ENCODE data around the gene ZBTB32. TPM values are rescaled to one million over a fixed set of nuclear protein-coding genes. Genes with fewer than 3 reads are reported as not detected.

Gene ZBTB32
- total and polyA plus RNA-seq, 2 of the 8 experiments (the other 6 are each of a cell fraction or from before 2014, with no cell fraction given), result 0.11 to 0.50 TPM

DNA sequence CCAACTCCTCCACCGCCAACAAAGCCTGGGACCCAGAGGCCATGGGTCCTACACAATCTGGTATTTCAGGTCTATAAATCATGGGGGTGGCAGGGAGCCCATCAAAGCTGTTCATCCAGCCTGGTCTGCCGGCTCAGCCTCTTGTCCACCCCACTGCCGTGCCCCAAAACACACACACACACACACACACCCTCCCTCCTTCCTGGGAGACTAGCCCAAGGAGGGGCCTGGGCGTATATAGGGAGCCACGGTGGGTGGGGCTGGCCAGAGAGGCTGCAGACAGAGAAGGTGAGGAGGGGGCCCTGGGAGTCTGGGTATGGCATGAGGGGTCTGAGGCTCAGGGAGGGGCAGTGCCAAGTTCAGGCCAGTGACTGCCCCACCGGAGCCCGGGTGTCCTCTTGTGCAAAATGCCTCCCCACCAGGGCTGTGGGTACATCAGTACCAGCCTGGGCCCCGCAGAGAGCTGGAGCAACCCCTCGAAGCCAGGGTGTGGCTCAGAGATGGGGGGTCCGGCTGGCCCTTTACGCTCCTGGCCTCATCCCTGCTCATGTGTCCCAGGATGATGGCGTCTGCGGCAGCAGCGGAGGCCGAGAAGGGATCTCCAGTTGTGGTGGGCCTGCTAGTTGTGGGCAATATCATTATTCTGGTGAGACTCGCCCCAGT lies 38.0 kb upstream of the ZBTB32 start, which contains the start of gene UPK1A:
UPK1A (plus strand) TSS at position 267 of the 663 bp plus-strand sequence; CDS start at position 563, 296 bp downstream.
- Histone ChIP-seq H4K8ac (ENCODE audit: extremely low read depth, insufficient read depth, low read length) (no peak within 1 kb of the TSS; the same call in 1 of the 2 replicates), H4K20me1 (replicated peaks in 1 of 2; ENCODE audit: control insufficient read depth in 1 of 2, insufficient read depth in 2 of 2, low read length in 2 of 2) (no peaks in the 10 kb centered on the region), H3K18ac (ENCODE audit: extremely low read depth, low read length) (no peak within 1 kb of the TSS), H3K79me2 (ENCODE audit: control insufficient read depth in 1 of 2, insufficient read depth in 2 of 2, low read length in 2 of 2) (no peaks in the 10 kb centered on the region), H3K14ac (ENCODE audit: insufficient read length) (no peak within 1 kb of the TSS), H4K91ac (replicated peaks; ENCODE audit: insufficient read length, low read length) (no peak within 1 kb of the TSS), H4K5ac (ENCODE audit: insufficient read length, low read depth, low read length) (no peak within 1 kb of the TSS), H3K4me2 (ENCODE audit: insufficient read depth in 1 of 2, low read depth in 2 of 2, low read length in 2 of 2) (no peak within 1 kb of the TSS), H3K4me3 (ENCODE audit: extremely low read depth in 1 of 4, insufficient read depth in 2 of 4, low read depth in 3 of 4, low read length in 4 of 4) (no peak within 1 kb of the TSS), H2BK15ac (ENCODE audit: low read length) (no peak within 1 kb of the TSS), H3K36me3 (ENCODE audit: control insufficient read depth in 2 of 4, insufficient read depth in 4 of 4, low read length in 3 of 4) (no peaks in the 10 kb centered on the region), H2BK120ac (replicated peaks; ENCODE audit: low read depth, low read length) (no peak within 1 kb of the TSS), H3K9ac (replicated peaks in 1 of 4; ENCODE audit: extremely low read depth in 1 of 4, low read depth in 3 of 4, low read length in 3 of 4) (no peak within 1 kb of the TSS), H2BK20ac (ENCODE audit: low read length) (no peak within 1 kb of the TSS), H2BK12ac (ENCODE audit: low read depth, low read length) (no peak within 1 kb of the TSS), H3K23ac (ENCODE audit: insufficient read length) (no peak within 1 kb of the TSS), H3K79me1 (ENCODE audit: low read depth, low read length) (no peaks in the 10 kb centered on the region; the same call in 1 of the 2 replicates), H2AFZ (ENCODE audit: low read length) (no peak within 1 kb of the TSS), H3K27me3 (replicated peaks in 1 of 4; ENCODE audit: control insufficient read depth in 3 of 4, extremely low read depth in 1 of 4, insufficient read depth in 3 of 4, low read length in 3 of 4) (no peaks in the 10 kb centered on the region; a peak in 1 of 7 replicates), H3K27ac (ENCODE audit: low read depth, low read length) (no peak within 1 kb of the TSS), H2BK5ac (ENCODE audit: low read depth, low read length) (no peak within 1 kb of the TSS; the same call in 1 of the 2 replicates), H2AK5ac (ENCODE audit: low read depth, low read length) (no peak within 1 kb of the TSS), H3K56ac (replicated peaks; ENCODE audit: insufficient read length, low read depth, low read length) (no peak within 1 kb of the TSS), H3K4me1 (replicated peaks in 1 of 4; ENCODE audit: control insufficient read depth in 3 of 4, insufficient read depth in 4 of 4, low read length in 3 of 4) (peaks cover 0 to 3% (median 0%) of the 10 kb centered on the region in 4 experiments; a peak in 2 of 7 replicates), H3K23me2 (ENCODE audit: low read depth, low read length) (no peaks in the 10 kb centered on the region), H3K4ac (replicated peaks; ENCODE audit: insufficient read length, low read depth, low read length) (no peak within 1 kb of the TSS), H3K9me3 (ENCODE audit: insufficient read depth in 2 of 2, low read depth in 1 of 2, low read length in 1 of 2) (no peaks in the 10 kb centered on the region)
- WGBS, 2 experiments (ENCODE audit: extremely low coverage in 1 of 2, insufficient coverage in 1 of 2, insufficient read length in 1 of 2, insufficient replicate concordance in 2 of 2, low coverage in 1 of 2, low lambda C conversion rate in 2 of 2, missing lambda C conversion rate in 1 of 2), result 86% methylated on average over 16 of the region's 16 CpGs; no CpG with 5 or more reads in 1 of the 2 experiments
- ChIA-PET CTCF (ENCODE audit: partially characterized antibody) (interaction anchor here (0.5 to 0.7 kb wide), 2 partner anchors 48 to 201 kb away, joined by 3 read pairs; no protein-coding TSS in a partner anchor), POLR2A (ENCODE audit: partially characterized antibody) (interaction anchor here (1.3 to 1.6 kb wide), 2 partner anchors 13 to 18 kb away, joined by 4 read pairs; partner anchors contain the start of gene COX6B1)
- FAIRE-seq (no peak), DNase-seq (ENCODE audit: low read depth in 1 of 2, low spot score in 2 of 2) (no peak)
- no peak for TF ChIP-seq PHF8 (conservative IDR thresholded peaks at IDR 0.05; ENCODE audit: low read depth, low read length)
- no peak for TF ChIP-seq SIN3A (conservative IDR thresholded peaks at IDR 0.05 in 1 of 2, IDR thresholded peaks at IDR 0.05 in 1 of 2; ENCODE audit: low read depth in 1 of 2, low read length in 2 of 2)
- no peak for TF ChIP-seq POLR2AphosphoS5 (IDR thresholded peaks at IDR 0.05; ENCODE audit: low read depth, low read length)
- no peak for TF ChIP-seq SP4 (IDR thresholded peaks at IDR 0.05; ENCODE audit: low read length)
- no peak for TF ChIP-seq TAF7 (optimal IDR thresholded peaks at IDR 0.05; ENCODE audit: borderline replicate concordance, low read depth, low read length)
- TF ChIP-seq TAF1 (IDR thresholded peaks at IDR 0.05; ENCODE audit: low read depth, low read length), result no peak
